NCI-H526 (cell line): Measurements from ENCODE around the gene TENM4.

Source experiments
- DNase-seq, 2 experiments: peaks; one replicate each; lab custom pipeline; 2025; lab: John Stamatoyannopoulos, UW

Gene TENM4

DNA sequence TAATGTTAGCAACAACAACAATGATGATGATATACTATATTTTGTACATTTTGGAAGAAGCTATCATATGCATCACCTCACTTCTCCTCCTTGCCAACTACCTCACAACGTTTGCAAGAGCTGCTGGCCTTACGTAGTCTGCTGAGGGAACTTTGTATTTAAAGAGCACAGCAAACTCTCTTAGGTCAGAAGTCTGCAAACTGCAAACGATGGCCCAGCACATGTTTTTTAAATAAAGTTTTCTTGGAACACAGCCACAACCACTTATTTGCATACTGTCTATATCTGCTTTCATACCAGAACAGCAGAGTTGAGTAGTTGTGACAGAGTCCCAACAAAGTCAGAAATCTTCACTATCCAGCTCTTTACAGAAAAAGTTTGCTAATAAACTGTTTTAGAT is 261.7 kb downstream of the TENM4 start:
- DNase-seq = peak in 1 of 2 experiments; percentile 35

DNA sequence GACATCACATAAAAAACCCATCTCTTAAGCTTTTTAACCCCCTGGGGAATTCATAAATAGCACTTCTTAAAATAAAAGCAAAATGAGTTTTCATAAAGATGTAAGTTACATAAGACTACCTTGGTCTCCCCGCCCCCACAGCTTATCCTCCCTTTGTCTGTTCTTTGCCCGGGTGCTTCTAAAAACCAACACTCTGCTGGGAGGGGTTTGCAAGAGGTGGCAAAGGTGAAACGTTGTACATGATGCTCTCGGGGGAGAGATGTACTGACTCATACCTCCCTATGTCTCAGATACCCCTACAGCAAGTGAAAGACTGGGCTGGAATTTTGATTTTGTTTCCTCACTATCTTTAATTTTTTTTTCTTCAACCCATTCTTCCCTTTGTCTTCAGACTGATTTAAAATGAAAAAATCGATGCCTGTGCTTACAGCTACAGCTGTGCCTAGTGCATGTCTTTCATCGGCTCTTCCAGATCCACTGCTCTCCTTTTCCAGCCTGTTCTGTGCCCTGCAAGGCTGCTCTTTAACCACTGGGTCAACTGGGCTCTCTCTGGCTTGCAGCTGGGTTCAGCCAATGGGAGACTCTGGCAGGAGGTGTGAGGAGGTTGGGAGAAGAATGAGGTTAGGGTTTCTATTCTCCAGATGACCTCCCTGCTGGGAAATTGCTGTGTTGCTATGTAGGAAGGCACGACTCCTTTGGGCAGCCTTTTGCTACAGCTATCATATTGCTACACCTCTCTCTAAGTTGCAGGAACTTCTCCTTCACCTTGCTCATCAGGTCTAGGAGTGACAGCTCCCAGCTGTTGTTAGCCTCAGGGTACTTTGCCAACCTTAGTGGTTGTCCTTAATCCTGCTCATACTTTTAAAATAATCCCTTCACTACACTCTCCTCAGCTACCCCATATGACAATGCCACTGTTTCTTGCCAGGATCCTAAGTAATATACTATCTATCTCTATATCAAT is 266.5 kb downstream of the TENM4 start:
- no peak for DNase-seq

DNA sequence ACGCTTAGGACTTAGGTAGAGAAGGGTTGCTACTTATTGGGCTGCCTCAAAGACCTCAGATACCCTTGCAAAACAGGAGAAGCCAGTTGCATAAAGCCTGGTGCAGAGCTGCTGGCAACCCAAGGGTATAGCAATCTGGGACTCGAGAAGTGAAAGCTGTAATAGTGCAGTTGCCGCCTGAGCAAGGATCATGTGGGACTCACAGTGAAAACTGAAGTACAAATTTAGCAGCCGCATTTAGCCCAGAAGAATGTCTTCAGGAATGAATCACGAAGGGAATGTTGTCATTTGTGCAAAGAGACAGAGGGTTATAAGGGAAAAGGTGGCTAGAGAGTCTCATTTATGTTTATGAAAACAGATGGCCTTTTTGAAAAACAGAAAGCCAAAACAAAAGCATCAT is 267.2 kb downstream of the TENM4 start:
- no peak for DNase-seq

DNA sequence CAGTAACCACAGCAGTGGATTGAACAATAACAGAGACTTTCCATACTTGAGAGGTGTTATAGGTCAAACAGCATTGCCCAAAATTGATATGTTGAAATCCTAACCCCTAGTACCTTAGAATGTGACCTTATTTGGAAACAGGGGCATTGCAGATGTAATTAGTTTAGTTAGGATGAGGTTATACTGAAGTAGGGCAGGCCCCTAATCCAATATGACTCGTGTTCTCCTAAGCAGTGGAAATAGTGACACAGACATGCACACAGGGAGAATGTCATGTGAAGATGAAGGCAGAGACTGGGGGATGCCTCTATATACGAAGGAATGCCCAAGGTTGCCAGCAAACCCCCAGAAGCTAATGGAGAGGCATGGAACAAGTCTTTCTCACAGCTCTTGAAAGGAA is 270.5 kb downstream of the TENM4 start:
- DNase-seq = no peak

GRCh38 chr11:79168530-79169110 is 272.2 kb downstream of the TENM4 start:
- no peak for DNase-seq

GRCh38 chr11:79167510-79168188 is 273.2 kb downstream of the TENM4 start:
- DNase-seq = no peak

GRCh38 chr11:79165908-79166307 is 274.9 kb downstream of the TENM4 start:
- no peak for DNase-seq

- DNase-seq = peak in 1 of 2 experiments; percentile 35
Observed at GRCh38 chr11:79160791-79161403, 279.9 kb downstream of the TENM4 start.

- no peak for DNase-seq
Observed at GRCh38 chr11:79159657-79160450, 281.0 kb downstream of the TENM4 start.

DNA sequence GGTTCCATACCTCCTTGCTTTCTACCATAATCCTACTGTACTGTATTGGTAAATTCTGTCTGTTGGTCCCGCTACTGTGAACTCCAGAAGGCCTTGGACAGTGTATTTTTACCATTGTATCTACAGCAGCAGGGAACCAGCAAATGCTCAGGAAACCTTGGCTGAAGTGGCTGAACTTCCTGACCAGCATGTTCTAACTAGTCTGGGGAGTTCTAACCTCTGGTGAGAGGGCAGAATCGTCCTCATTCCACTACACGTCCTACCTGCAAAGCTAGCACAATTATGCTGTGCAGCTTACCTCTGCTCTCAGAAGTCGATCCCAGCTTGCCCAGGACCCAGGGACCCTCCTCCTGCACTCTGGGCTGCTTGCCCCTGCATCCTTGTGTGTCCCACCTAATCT is 283.1 kb downstream of the TENM4 start:
- DNase-seq = no peak

DNA sequence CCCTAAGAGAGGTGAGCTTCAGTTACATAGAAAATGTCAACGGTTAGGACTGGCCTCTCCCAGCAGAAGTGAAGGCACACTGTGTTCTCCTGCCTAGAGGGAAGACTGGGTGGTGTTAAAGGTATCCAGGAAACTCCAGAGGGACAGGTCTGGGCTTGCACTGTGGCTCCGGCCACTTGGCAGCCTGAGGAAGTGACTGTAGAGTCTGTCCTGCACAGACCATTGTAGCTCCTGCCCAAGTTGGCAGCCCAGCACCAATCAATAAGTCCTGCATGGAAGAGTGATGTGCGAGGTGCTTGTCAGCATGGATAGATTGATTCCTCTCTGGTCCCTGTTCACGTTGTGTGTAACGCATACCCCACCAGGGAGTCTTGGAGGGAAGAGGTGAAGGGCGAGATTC is 284.8 kb downstream of the TENM4 start:
- DNase-seq = no peak

GRCh38 chr11:79155237-79155636 is 285.6 kb downstream of the TENM4 start:
- DNase-seq = no peak

GRCh38 chr11:79152511-79152910 is 288.3 kb downstream of the TENM4 start:
- DNase-seq = peak in 1 of 2 experiments; percentile 27

GRCh38 chr11:79151396-79151795 is 289.4 kb downstream of the TENM4 start:
- DNase-seq = no peak

GRCh38 chr11:79150966-79151365 is 289.9 kb downstream of the TENM4 start:
- no peak for DNase-seq

GRCh38 chr11:79150320-79150719 is 290.5 kb downstream of the TENM4 start:
- DNase-seq = no peak

GRCh38 chr11:79147731-79148130 is 293.1 kb downstream of the TENM4 start:
- DNase-seq = no peak

DNA sequence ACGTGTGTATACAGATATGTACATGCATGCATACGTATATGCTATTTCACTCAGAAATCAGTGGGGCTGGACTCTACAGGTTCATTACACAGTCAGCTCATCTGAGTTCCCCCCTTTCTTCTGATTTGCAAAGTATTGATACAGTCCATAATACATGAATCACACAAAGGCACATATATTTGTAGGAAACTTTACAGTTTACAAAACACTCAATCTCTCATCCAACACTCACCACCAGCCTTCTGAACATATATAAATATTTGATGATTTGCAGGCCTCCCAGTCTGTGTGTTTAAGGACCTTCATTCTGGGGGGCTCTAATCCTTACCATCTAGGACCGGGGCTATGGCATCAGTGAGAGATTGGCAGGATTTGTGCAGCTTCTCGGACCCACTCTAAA is 293.8 kb downstream of the TENM4 start:
- no peak for DNase-seq

GRCh38 chr11:79139900-79140299 is 300.9 kb downstream of the TENM4 start:
- DNase-seq = peak in 1 of 2 experiments; percentile 26

- no peak for DNase-seq
Observed at GRCh38 chr11:79129702-79130101, 311.1 kb downstream of the TENM4 start.

DNA sequence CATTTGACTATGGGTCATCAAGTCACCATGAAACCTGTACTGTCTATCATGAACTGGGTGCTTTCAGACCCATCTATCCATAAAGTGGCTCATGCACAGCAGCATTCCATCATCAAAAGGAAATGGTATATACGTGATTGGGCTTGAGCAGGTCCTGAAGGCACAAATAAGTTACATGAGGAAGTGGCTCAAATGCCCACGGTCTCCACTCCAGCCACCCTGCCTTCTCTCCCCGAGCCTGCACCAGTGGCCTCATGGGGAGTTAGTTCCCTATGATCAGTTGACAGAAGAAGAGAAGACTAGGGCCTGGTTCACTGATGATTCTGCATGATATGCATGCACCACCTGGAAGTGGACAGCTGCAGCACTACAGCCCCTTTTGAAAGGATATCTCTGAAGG is 312.5 kb downstream of the TENM4 start:
- DNase-seq = no peak

GRCh38 chr11:79122759-79123158 is 318.1 kb downstream of the TENM4 start:
- DNase-seq = peak; percentile 49 to 58
